BLaER1 (cell line): ENCODE data around the gene ADAM29.

ENCODE experiments used
- H3K27ac ChIP-seq: shearing (Covaris generic); formaldehyde crosslinking; 2 replicates; pipeline ENCODE4 v1.8.1; 2022
- H3K27me3 ChIP-seq: shearing (Covaris generic); formaldehyde crosslinking; 2 replicates; pipeline ENCODE4 v1.8.1; 2022
- H3K36me3 ChIP-seq: shearing (Covaris generic); formaldehyde crosslinking; 2 replicates; pipeline ENCODE4 v1.8.1; 2022
- H3K4me1 ChIP-seq: shearing (Covaris generic); formaldehyde crosslinking; 2 replicates; pipeline ENCODE4 v1.8.1; 2022
- H3K4me2 ChIP-seq: shearing (Covaris generic); formaldehyde crosslinking; 2 replicates; pipeline ENCODE4 v1.8.1; 2022
- H3K4me3 ChIP-seq: shearing (Covaris generic); formaldehyde crosslinking; 2 replicates; pipeline ENCODE4 v1.8.1; 2022
- H3K9ac ChIP-seq: shearing (Covaris generic); formaldehyde crosslinking; 2 replicates; pipeline ENCODE4 v1.8.1; 2022
- H3K9me3 ChIP-seq: shearing (Covaris generic); formaldehyde crosslinking; 2 replicates; pipeline ENCODE4 v1.8.1; 2022
- H4K20me1 ChIP-seq: shearing (Covaris generic); formaldehyde crosslinking; 2 replicates; pipeline ENCODE4 v1.8.1; 2022
- Cebpa-rat ChIP-seq: shearing (Covaris generic); IDR thresholded peaks from 2 replicates; pipeline ENCODE4 v1.8.1; 2022

ADAM29 gene

DNA sequence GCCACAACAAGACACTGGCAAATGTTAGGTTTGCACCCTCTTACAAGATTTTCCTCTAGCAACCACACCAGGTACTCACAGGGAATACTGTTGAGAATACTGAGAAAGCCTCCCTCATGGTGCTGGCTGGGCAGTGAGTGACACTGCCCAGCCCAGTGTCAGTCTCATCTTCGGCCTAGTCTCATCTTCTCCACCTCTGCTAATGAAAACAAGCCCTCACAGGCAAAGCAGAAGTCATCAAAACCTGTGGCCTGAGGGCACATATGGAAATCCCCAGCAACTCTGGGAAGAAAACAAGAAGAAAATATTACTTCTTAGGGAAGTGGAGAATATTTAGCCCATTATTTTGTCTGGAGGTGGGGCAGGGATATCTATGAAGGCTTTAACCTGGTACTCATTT lies 7.9 kb upstream of the ADAM29 start:
- Histone ChIP-seq H3K4me2 (no peak overlapping the region), H3K9me3 (peaks cover 6% of the 10 kb centered on the region; the same call in 1 of the 2 replicates), H4K20me1 (no peaks in the 10 kb centered on the region), H3K36me3 (no peaks in the 10 kb centered on the region), H3K9ac (no peak overlapping the region), H3K4me1 (no peaks in the 10 kb centered on the region), H3K27me3 (no peaks in the 10 kb centered on the region), H3K4me3 (no peak overlapping the region), H3K27ac (no peak overlapping the region)
- TF ChIP-seq Cebpa-rat = no peak

DNA sequence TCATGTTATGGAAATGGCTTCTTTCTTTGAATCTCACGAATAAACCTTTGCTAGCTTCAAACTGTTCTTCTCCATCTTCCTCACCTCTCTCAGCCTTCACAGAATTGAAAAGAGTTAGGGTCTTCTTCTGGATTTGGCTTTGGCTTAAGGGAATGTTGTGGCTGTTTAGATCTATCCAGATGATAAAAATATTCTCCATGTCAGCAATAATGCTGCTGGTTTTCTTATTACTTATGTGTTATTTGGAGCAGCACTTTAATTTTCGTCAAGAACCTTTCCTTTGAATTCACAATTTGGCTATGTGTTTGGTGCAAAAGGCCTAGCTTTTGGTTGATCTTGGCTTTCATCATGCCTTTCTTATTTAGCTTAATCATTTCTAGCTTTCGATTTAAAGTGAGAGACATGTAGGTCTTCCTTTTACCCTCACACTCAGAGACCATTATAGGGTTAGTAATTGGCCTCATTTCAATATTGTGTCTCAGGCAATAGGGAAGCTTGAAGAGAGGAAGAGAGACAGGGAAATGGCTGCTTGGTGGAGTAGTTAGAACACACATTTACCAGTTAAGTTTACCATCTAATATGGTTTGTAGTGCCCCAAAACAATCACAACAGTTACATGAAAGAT lies 5.1 kb upstream of the ADAM29 start:
- TF ChIP-seq Cebpa-rat = no peak

DNA sequence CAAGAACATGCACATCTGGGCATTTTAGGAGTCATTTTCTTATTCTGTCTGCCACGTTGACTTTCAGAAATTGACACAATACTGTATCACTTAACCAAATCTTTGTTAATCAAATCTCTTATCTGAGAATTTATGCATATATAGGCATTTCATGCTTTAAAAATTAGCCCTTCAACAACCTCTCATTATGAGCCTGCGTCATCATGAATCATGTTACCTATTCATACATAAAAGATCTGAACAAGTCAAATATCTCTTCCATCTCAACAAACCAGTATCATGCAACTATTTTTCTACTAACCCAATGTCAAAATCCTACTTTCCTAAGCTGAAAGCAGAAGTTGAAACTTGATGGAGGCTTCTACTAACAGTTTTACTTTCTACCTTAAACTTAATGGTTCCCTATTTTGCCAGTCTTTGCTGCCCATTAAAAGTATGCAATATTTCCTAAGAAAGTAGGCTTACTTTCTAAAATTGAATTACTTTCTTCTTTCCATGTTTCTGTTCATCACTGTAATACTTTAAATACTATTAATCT lies 1.8 kb downstream of the ADAM29 start:
- Histone ChIP-seq H4K20me1 (no peaks in the 10 kb centered on the region), H3K27me3 (no peaks in the 10 kb centered on the region), H3K36me3 (no peaks in the 10 kb centered on the region), H3K4me3 (no peak overlapping the region), H3K9ac (no peak overlapping the region), H3K27ac (no peak overlapping the region), H3K4me2 (no peak overlapping the region), H3K9me3 (peaks cover 3% of the 10 kb centered on the region; the same call in 1 of the 2 replicates), H3K4me1 (peaks cover 17% of the 10 kb centered on the region)
- TF ChIP-seq Cebpa-rat = no peak

More for the DNA sequence above, 5.1 kb upstream of the ADAM29 start:
- Histone ChIP-seq H3K9ac (no peak overlapping the region), H3K36me3 (no peaks in the 10 kb centered on the region), H3K4me2 (no peak overlapping the region), H3K4me3 (no peak overlapping the region), H3K9me3 (peaks cover 6% of the 10 kb centered on the region; the same call in 1 of the 2 replicates), H4K20me1 (no peaks in the 10 kb centered on the region), H3K27ac (no peak overlapping the region), H3K27me3 (no peaks in the 10 kb centered on the region), H3K4me1 (peaks cover 3% of the 10 kb centered on the region)

DNA sequence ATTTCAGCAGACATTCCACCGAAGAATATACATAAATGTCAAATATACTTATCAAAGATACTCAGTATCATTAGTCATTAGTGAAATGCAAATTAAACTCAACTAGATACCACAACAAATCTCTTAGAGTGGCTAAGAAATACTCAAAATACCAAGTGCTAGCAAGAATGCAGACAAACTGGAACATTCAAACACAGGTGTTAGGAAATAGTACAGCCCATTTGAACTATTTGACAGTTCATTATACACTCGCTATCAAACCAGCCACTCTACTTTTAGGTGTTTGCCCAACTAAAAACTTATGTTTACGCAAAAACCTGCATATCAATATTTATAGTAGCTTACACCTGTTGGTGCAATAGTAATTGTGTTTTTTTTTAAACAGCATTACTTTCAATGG lies 8.8 kb downstream of the ADAM29 start:
- H3K4me2 ChIP-seq = peak overlapping the region; percentile 80; the same call in 1 of the 2 replicates
- peaks cover 7% of the 10 kb centered on the region; the same call in 1 of the 2 replicates for H3K9me3 ChIP-seq
- TF ChIP-seq Cebpa-rat = no peak
- no peaks in the 10 kb centered on the region for H4K20me1 ChIP-seq
- no peak overlapping the region for H3K27ac ChIP-seq
- no peaks in the 10 kb centered on the region for H3K27me3 ChIP-seq
- H3K4me1 ChIP-seq = peaks cover 74% of the 10 kb centered on the region
- no peak overlapping the region for H3K4me3 ChIP-seq
- no peak overlapping the region for H3K9ac ChIP-seq
- H3K36me3 ChIP-seq = no peaks in the 10 kb centered on the region

DNA sequence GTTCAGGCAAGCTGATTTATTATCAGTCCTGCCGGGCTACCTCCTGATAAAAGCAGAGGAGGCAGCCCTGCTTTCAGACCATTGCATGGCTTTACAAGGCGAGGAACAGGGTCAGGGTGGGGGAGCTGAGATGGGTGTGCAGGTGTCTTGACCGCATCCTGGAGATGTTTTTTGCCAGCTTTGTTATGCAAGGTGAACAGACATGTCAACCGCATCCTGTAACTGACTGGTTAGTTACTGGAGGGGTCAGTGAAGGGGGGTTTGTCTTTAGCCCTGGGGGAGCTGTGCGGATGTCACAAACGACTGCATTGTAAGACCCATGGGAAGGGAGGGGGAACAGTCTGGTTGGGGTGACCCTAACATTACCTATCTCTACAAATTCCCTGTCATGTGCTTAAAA lies 10.0 kb downstream of the ADAM29 start:
- H3K4me1 ChIP-seq = peaks cover 80% of the 10 kb centered on the region
- H3K9ac ChIP-seq = peak overlapping the region; percentile 47; the same call in 1 of the 2 replicates

DNA sequence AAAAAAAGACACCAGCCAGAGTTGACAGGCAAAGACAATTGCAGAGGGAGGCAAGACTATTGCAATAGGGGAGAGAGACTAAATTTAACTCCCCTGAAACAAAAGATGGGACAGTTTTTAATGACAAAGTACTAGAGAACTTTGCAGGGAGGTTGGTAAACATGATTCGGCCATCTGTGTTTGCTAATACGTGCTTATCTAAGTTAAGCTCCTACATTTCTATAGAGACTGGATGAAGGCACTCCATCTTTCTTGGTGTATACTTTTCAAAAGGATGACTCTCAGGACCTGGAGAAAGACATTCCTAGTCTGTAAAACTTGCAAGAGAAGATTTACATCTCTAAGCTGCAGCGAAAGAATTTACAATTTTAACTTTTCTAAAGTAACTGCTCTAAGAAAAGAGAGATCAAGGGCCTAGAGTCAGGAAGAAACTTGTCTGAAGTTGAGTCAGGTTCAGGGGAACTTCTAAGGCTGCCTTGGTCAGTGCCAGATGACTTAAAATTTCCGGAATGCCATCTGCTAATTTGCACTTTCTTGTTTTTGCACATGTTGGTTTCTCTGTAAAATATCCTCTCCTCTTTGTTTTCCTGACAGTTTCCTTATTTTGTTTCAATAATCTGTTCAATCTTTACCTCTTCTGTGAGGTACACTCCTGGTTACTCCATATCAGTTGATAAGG lies 10.6 kb downstream of the ADAM29 start:
- TF ChIP-seq Cebpa-rat = no peak
- H3K27me3 ChIP-seq = no peaks in the 10 kb centered on the region
- H3K4me1 ChIP-seq = peaks cover 78% of the 10 kb centered on the region
- H3K4me3 ChIP-seq = peak overlapping the region; percentile 40
- peak overlapping the region; percentile 63; the same call in 1 of the 2 replicates for H3K9ac ChIP-seq
- H3K36me3 ChIP-seq = no peaks in the 10 kb centered on the region
- peak overlapping the region; percentile 70 for H3K27ac ChIP-seq
- H4K20me1 ChIP-seq = no peaks in the 10 kb centered on the region
- H3K9me3 ChIP-seq = peaks cover 21% of the 10 kb centered on the region
- H3K4me2 ChIP-seq = peak overlapping the region; percentile 80

More for the DNA sequence above, 10.0 kb downstream of the ADAM29 start:
- Histone ChIP-seq H3K4me3 (0 out of 2 replicates have a peak overlapping the region, but pooled peaks have one; percentile 5), H3K4me2 (peak overlapping the region; percentile 80), H3K27ac (peak overlapping the region; percentile 70), H3K27me3 (no peaks in the 10 kb centered on the region), H3K9me3 (peaks cover 16% of the 10 kb centered on the region), H3K36me3 (no peaks in the 10 kb centered on the region), H4K20me1 (no peaks in the 10 kb centered on the region)
- no peak for TF ChIP-seq Cebpa-rat

DNA sequence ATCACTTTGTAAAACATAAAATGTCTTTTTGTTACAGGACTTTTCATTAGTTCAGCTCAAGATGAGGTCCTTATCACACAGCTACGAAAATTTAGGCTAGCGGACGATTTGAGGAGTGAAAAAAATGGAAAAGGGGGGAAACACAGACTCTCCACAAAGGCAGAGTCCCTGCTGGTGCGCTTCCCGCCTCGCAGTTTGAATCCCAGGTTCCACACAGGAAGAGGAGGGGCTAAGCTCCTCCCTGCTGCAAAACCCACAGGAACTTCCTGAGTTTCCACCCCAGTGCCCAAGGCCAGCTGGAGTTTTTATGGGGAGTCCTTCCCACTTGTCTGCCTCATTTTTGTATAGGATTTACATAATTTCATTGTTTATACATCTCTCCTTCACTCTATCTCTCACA lies 11.2 kb downstream of the ADAM29 start:
- peaks cover 77% of the 10 kb centered on the region for H3K4me1 ChIP-seq
- peaks cover 25% of the 10 kb centered on the region for H3K9me3 ChIP-seq
- H4K20me1 ChIP-seq = no peaks in the 10 kb centered on the region
- H3K27me3 ChIP-seq = no peaks in the 10 kb centered on the region
- no peak for TF ChIP-seq Cebpa-rat
- peak overlapping the region; percentile 70 for H3K27ac ChIP-seq
- peak overlapping the region; percentile 40 for H3K4me3 ChIP-seq
- no peaks in the 10 kb centered on the region for H3K36me3 ChIP-seq
- H3K4me2 ChIP-seq = peak overlapping the region; percentile 80
- H3K9ac ChIP-seq = peak overlapping the region; percentile 63; the same call in 1 of the 2 replicates

DNA sequence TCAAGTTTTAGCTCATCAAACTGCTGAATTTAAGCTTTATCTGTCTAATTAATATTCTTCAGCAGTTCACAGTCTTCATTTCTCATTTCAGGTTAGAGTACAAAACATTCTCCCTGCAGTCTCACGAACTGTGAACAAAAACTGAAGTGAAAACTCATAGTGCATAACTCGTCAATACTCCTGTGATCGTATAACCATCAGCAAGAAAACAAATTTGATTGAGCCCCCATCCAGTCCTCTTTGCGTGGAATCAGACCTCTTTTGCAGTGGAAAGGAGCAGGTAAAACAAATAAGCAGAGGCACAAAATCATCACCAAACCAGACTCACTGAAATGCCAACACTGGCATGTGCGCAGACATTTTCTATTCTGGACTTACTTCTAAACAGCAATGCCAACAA lies 12.7 kb downstream of the ADAM29 start:
- H4K20me1 ChIP-seq = no peaks in the 10 kb centered on the region
- no peak for TF ChIP-seq Cebpa-rat
- peaks cover 68% of the 10 kb centered on the region for H3K4me1 ChIP-seq
- H3K27me3 ChIP-seq = no peaks in the 10 kb centered on the region
- H3K36me3 ChIP-seq = no peaks in the 10 kb centered on the region
- H3K4me2 ChIP-seq = peak overlapping the region; percentile 52
- H3K27ac ChIP-seq = peak overlapping the region; percentile 51; the same call in 1 of the 2 replicates
- H3K4me3 ChIP-seq = no peak overlapping the region
- H3K9ac ChIP-seq = no peak overlapping the region; the same call in 1 of the 2 replicates
- peaks cover 28% of the 10 kb centered on the region for H3K9me3 ChIP-seq

DNA sequence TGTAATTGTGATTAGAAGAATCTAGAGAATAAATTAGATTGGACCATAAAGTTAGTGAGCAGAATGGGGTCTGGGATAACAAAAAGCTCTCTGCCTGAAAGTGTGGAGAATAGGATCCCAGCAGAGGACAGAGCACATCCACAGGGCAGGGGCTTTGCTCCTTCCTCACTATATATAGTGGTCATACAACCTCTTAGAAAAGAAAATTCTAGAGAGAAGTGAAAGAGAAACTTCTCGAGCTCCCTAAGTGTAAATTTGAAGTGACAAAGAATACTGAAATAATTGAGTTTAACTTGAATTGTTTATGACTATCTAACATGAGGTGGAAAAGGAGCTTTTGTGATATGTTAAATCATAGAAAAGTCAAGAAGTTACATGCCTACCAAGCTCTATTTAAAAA lies 14.9 kb downstream of the ADAM29 start:
- Histone ChIP-seq H3K4me2 (peak overlapping the region; percentile 5; the same call in 1 of the 2 replicates), H3K9ac (no peak overlapping the region), H3K27ac (no peak overlapping the region)

DNA sequence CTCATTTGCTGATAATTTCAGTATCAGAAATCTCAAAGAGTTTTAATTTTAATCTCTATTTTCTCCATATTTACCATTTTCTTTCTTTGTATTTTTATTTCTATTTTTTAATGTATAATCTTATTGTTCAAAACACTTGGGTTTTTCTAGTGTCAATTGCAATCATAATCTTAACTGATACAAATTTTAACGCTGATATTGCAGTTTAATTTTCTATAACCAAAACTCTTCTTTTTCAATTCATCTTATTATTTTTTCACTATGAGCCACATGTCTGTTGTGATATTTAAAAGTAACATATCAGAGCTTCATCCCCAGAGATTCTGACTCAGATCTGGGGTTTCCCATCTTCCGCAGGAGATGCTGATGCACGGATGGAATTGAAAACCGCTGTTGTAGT lies 16.2 kb downstream of the ADAM29 start:
- Histone ChIP-seq H3K4me1 (peaks cover 37% of the 10 kb centered on the region), H3K36me3 (no peaks in the 10 kb centered on the region), H3K4me3 (no peak overlapping the region), H3K27ac (no peak overlapping the region), H4K20me1 (no peaks in the 10 kb centered on the region), H3K27me3 (no peaks in the 10 kb centered on the region), H3K4me2 (0 out of 2 replicates have a peak overlapping the region, but pooled peaks have one; percentile 7), H3K9ac (no peak overlapping the region), H3K9me3 (peaks cover 33% of the 10 kb centered on the region)
- TF ChIP-seq Cebpa-rat = no peak

More for the DNA sequence above, 14.9 kb downstream of the ADAM29 start:
- TF ChIP-seq Cebpa-rat = no peak
- no peaks in the 10 kb centered on the region for H4K20me1 ChIP-seq
- no peaks in the 10 kb centered on the region for H3K27me3 ChIP-seq
- H3K9me3 ChIP-seq = peaks cover 28% of the 10 kb centered on the region
- H3K36me3 ChIP-seq = no peaks in the 10 kb centered on the region
- H3K4me1 ChIP-seq = peaks cover 46% of the 10 kb centered on the region
- H3K4me3 ChIP-seq = no peak overlapping the region
